Measurements from ENCODE around the gene SLC7A5. TPM values are rescaled to one million over a fixed set of nuclear protein-coding genes. Genes with fewer than 3 reads are reported as not detected.

SLC7A5 gene
- total and polyA plus RNA-seq, 2 of the 13 experiments (the other 11 are each of a cell fraction or from before 2014, with no cell fraction given), result 79.6 to 155 TPM

- TF ChIP-seq REXO4 (CRISPR knock-in tag; IDR thresholded peaks at IDR 0.05; ENCODE audit: borderline replicate concordance) (no peak), RFX1 (IDR thresholded peaks at IDR 0.05) (no peak), CENPBD1 (CRISPR knock-in tag; IDR thresholded peaks at IDR 0.05; ENCODE audit: borderline replicate concordance, low read depth) (no peak; the same call in 1 of the 2 replicates), NPAS2 (CRISPR knock-in tag; IDR thresholded peaks at IDR 0.05; ENCODE audit: borderline replicate concordance) (no peak), ZFAT (CRISPR knock-in tag; conservative IDR thresholded peaks at IDR 0.05) (no peak), MED13 (CRISPR knock-in tag; IDR thresholded peaks at IDR 0.05) (peak; percentile 95), ZNF441 (CRISPR knock-in tag; IDR thresholded peaks at IDR 0.05; ENCODE audit: borderline replicate concordance) (no peak), ZNF557 (CRISPR knock-in tag; IDR thresholded peaks at IDR 0.05) (peak; percentile 85; the same call in 1 of the 2 replicates), ZNF337 (CRISPR knock-in tag; IDR thresholded peaks at IDR 0.05; ENCODE audit: borderline replicate concordance, low read depth) (peak; percentile 94), BRD4 (CRISPR knock-in tag; IDR thresholded peaks at IDR 0.05) (peak; percentile 94), TAF15 (IDR thresholded peaks at IDR 0.05; ENCODE audit: low read depth, low read length, poor library complexity, severe bottlenecking) (no peak), TFDP2 (CRISPR knock-in tag; IDR thresholded peaks at IDR 0.05) (peak; percentile 80)
- TF ChIP-seq, protein P1, sequence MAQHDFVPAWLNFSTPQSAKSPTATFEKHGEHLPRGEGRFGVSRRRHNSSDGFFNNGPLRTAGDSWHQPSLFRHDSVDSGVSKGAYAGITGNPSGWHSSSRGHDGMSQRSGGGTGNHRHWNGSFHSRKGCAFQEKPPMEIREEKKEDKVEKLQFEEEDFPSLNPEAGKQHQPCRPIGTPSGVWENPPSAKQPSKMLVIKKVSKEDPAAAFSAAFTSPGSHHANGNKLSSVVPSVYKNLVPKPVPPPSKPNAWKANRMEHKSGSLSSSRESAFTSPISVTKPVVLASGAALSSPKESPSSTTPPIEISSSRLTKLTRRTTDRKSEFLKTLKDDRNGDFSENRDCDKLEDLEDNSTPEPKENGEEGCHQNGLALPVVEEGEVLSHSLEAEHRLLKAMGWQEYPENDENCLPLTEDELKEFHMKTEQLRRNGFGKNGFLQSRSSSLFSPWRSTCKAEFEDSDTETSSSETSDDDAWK (CRISPR knock-in tag; IDR thresholded peaks at IDR 0.05), result no peak
- TF ChIP-seq, protein P2, sequence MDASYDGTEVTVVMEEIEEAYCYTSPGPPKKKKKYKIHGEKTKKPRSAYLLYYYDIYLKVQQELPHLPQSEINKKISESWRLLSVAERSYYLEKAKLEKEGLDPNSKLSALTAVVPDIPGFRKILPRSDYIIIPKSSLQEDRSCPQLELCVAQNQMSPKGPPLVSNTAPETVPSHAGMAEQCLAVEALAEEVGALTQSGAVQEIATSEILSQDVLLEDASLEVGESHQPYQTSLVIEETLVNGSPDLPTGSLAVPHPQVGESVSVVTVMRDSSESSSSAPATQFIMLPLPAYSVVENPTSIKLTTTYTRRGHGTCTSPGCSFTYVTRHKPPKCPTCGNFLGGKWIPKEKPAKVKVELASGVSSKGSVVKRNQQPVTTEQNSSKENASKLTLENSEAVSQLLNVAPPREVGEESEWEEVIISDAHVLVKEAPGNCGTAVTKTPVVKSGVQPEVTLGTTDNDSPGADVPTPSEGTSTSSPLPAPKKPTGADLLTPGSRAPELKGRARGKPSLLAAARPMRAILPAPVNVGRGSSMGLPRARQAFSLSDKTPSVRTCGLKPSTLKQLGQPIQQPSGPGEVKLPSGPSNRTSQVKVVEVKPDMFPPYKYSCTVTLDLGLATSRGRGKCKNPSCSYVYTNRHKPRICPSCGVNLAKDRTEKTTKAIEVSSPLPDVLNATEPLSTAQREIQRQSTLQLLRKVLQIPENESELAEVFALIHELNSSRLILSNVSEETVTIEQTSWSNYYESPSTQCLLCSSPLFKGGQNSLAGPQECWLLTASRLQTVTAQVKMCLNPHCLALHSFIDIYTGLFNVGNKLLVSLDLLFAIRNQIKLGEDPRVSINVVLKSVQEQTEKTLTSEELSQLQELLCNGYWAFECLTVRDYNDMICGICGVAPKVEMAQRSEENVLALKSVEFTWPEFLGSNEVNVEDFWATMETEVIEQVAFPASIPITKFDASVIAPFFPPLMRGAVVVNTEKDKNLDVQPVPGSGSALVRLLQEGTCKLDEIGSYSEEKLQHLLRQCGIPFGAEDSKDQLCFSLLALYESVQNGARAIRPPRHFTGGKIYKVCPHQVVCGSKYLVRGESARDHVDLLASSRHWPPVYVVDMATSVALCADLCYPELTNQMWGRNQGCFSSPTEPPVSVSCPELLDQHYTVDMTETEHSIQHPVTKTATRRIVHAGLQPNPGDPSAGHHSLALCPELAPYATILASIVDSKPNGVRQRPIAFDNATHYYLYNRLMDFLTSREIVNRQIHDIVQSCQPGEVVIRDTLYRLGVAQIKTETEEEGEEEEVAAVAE (CRISPR knock-in tag; IDR thresholded peaks at IDR 0.05; ENCODE audit: borderline replicate concordance), result no peak
- TF ChIP-seq, protein P3, sequence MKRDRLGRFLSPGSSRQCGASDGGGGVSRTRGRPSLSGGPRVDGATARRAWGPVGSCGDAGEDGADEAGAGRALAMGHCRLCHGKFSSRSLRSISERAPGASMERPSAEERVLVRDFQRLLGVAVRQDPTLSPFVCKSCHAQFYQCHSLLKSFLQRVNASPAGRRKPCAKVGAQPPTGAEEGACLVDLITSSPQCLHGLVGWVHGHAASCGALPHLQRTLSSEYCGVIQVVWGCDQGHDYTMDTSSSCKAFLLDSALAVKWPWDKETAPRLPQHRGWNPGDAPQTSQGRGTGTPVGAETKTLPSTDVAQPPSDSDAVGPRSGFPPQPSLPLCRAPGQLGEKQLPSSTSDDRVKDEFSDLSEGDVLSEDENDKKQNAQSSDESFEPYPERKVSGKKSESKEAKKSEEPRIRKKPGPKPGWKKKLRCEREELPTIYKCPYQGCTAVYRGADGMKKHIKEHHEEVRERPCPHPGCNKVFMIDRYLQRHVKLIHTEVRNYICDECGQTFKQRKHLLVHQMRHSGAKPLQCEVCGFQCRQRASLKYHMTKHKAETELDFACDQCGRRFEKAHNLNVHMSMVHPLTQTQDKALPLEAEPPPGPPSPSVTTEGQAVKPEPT (CRISPR knock-in tag; IDR thresholded peaks at IDR 0.05; ENCODE audit: low read depth), result peak; percentile 82; the same call in 1 of the 2 replicates
Measured at GRCh38 chr16:87847785-87848675, 21.3 kb downstream of the SLC7A5 start (continued).
